Inferior parietal cortex (tissue), 1 donor: ENCODE measurements around the gene DDO.
"Not testable (repeated sequence)": the region's sequence is repeated elsewhere in the genome, so short reads cannot be mapped to it uniquely, and the experiment has no call there.

Experiments used
- DNase-seq: peaks from one replicate; pipeline ENCODE4 v3.0.0-alpha.2; 2016; ENCODE audit errors: extremely low spot score

Gene DDO

GRCh38 chr6:110367825-110368224, 47.5 kb downstream of the DDO start:
- DNase-seq = no peak

- DNase-seq = no peak
Observed at GRCh38 chr6:110366975-110367374, 48.4 kb downstream of the DDO start.

GRCh38 chr6:110366256-110366655, 49.1 kb downstream of the DDO start:
- no peak for DNase-seq

- DNase-seq = no peak
Observed at GRCh38 chr6:110364364-110365105, 50.8 kb downstream of the DDO start.

- DNase-seq = no peak
Observed at GRCh38 chr6:110363748-110364147, 51.6 kb downstream of the DDO start.

GRCh38 chr6:110360676-110361075, 54.7 kb downstream of the DDO start:
- DNase-seq = no peak

- no peak for DNase-seq
Observed at GRCh38 chr6:110359556-110359955, 55.8 kb downstream of the DDO start.

- DNase-seq = peak; percentile 50
Observed at GRCh38 chr6:110358553-110359160, 56.7 kb downstream of the DDO start.

GRCh38 chr6:110357664-110358552, 57.5 kb downstream of the DDO start, which contains the start of gene METTL24:
TSS of gene METTL24 (minus strand) at chr6:110358349. CDS start at chr6:110358272, 77 bp downstream.
- DNase-seq = no peak

- DNase-seq = no peak
Observed at GRCh38 chr6:110357298-110357663, 58.1 kb downstream of the DDO start.

- no peak for DNase-seq
Observed at GRCh38 chr6:110356778-110357177, 58.6 kb downstream of the DDO start.

- DNase-seq = peak; percentile 39
Observed at GRCh38 chr6:110355727-110356126, 59.6 kb downstream of the DDO start.

GRCh38 chr6:110355022-110355421, 60.4 kb downstream of the DDO start:
- no peak for DNase-seq

- DNase-seq = peak; percentile 27
Observed at GRCh38 chr6:110354153-110354552, 61.2 kb downstream of the DDO start.

GRCh38 chr6:110353457-110354001, 61.8 kb downstream of the DDO start:
- no peak for DNase-seq

- peak; percentile 36 for DNase-seq
Observed at GRCh38 chr6:110352563-110353262, 62.7 kb downstream of the DDO start.

GRCh38 chr6:110351986-110352385, 63.4 kb downstream of the DDO start:
- DNase-seq = no peak

GRCh38 chr6:110351546-110351945, 63.8 kb downstream of the DDO start:
- no peak for DNase-seq

GRCh38 chr6:110350593-110350992, 64.8 kb downstream of the DDO start:
- DNase-seq = not testable (repeated sequence)

- no peak for DNase-seq
Observed at GRCh38 chr6:110348961-110349690, 66.2 kb downstream of the DDO start.

GRCh38 chr6:110345025-110345424, 70.3 kb downstream of the DDO start:
- no peak for DNase-seq
